GM21529 (cell line): ENCODE data around the gene ETNPPL.
"Not testable (repeated sequence)": the region's sequence is repeated elsewhere in the genome, so short reads cannot be mapped to it uniquely, and the experiment has no call there.

Experiments used
- ATAC-seq: cut with Tn5 transposase; IDR thresholded peaks from one replicate; pipeline ENCODE4 v1.9.1; 2021; ENCODE audit not compliant: unreplicated experiment

Gene ETNPPL

GRCh38 chr4:108758498-108758897, 4.4 kb downstream of the ETNPPL start:
- no peak for ATAC-seq

- no peak for ATAC-seq
Measured at GRCh38 chr4:108754327-108754726, 8.5 kb downstream of the ETNPPL start.

- no peak for ATAC-seq
Measured at GRCh38 chr4:108751321-108751720, 11.5 kb downstream of the ETNPPL start.

- no peak for ATAC-seq
Measured at GRCh38 chr4:108749119-108749518, 13.7 kb downstream of the ETNPPL start.

GRCh38 chr4:108746511-108746910, 16.3 kb downstream of the ETNPPL start:
- no peak for ATAC-seq

GRCh38 chr4:108744307-108744706, 18.5 kb downstream of the ETNPPL start:
- ATAC-seq = no peak

GRCh38 chr4:108742451-108743420, 20.1 kb downstream of the ETNPPL start:
- no peak for ATAC-seq

GRCh38 chr4:108738003-108738706, 24.7 kb downstream of the ETNPPL start:
- ATAC-seq = no peak

- no peak for ATAC-seq
Measured at GRCh38 chr4:108731006-108731405, 31.8 kb downstream of the ETNPPL start.

- no peak for ATAC-seq
Measured at GRCh38 chr4:108730579-108730978, 32.3 kb downstream of the ETNPPL start.

GRCh38 chr4:108729731-108730130, 33.1 kb downstream of the ETNPPL start:
- ATAC-seq = no peak

GRCh38 chr4:108725457-108725856, 37.4 kb downstream of the ETNPPL start:
- ATAC-seq = no peak

GRCh38 chr4:108717386-108717785, 45.5 kb downstream of the ETNPPL start:
- ATAC-seq = no peak

GRCh38 chr4:108716340-108716739, 46.5 kb downstream of the ETNPPL start:
- no peak for ATAC-seq

GRCh38 chr4:108714880-108715279, 48.0 kb downstream of the ETNPPL start:
- no peak for ATAC-seq

GRCh38 chr4:108710578-108710977, 52.3 kb downstream of the ETNPPL start:
- not testable (repeated sequence) for ATAC-seq

GRCh38 chr4:108709722-108710121, 53.1 kb downstream of the ETNPPL start:
- ATAC-seq = no peak

GRCh38 chr4:108709234-108709633, 53.6 kb downstream of the ETNPPL start:
- ATAC-seq = no peak

GRCh38 chr4:108706289-108706688, 56.6 kb downstream of the ETNPPL start:
- no peak for ATAC-seq

GRCh38 chr4:108703966-108704365, 58.9 kb downstream of the ETNPPL start:
- ATAC-seq = no peak

- no peak for ATAC-seq
Measured at GRCh38 chr4:108703370-108703769, 59.5 kb downstream of the ETNPPL start.

GRCh38 chr4:108702960-108703359, 59.9 kb downstream of the ETNPPL start:
- ATAC-seq = no peak
